Loucy (cell line): Measurements from ENCODE around the gene CTU1.

ENCODE experiments used
- H2AFZ ChIP-seq: fragments of 200-600 bp; sonication (generic); 2 replicates; pipeline ENCODE4 v1.6.0; 2016; ENCODE audit warnings: antibody characterized with exemption, mild to moderate bottlenecking, low read length, moderate library complexity
- H3F3A ChIP-seq: fragments of 200-600 bp; 2 replicates; pipeline ENCODE4 v1.6.0; 2016; ENCODE audit warnings: antibody characterized with exemption, low read depth, mild to moderate bottlenecking
- H3K27me3 ChIP-seq: fragments of 200-600 bp; sonication (generic); 2 replicates; pipeline ENCODE4 v1.6.1; 2014; ENCODE audit warnings: low read length, mild to moderate bottlenecking; ENCODE audit not compliant: insufficient read depth, poor library complexity, severe bottlenecking
- H3K36me3 ChIP-seq: fragments of 200-600 bp; sonication (generic); 2 replicates; pipeline ENCODE4 v1.6.1; 2016; ENCODE audit warnings: low read length; ENCODE audit not compliant: insufficient read depth
- H3K4me1 ChIP-seq: fragments of 200-600 bp; sonication (generic); 2 replicates; pipeline ENCODE4 v1.5.1; 2014; ENCODE audit warnings: low read length, mild to moderate bottlenecking; ENCODE audit not compliant: insufficient read depth, poor library complexity, severe bottlenecking
- H3K4me2 ChIP-seq: fragments of 200-600 bp; sonication (generic); 2 replicates; pipeline ENCODE4 v1.6.0; 2014; ENCODE audit warnings: antibody characterized with exemption, low read length, low read depth, mild to moderate bottlenecking; ENCODE audit not compliant: poor library complexity, severe bottlenecking
- H3K4me3 ChIP-seq: fragments of 200-600 bp; sonication (generic); 2 replicates; pipeline ENCODE4 v1.5.1; 2014; ENCODE audit warnings: low read length, mild to moderate bottlenecking, mixed read lengths; ENCODE audit not compliant: poor library complexity, severe bottlenecking
- H3K79me2 ChIP-seq: fragments of 200-600 bp; sonication (generic); 2 replicates; pipeline ENCODE4 v1.6.1; 2014; ENCODE audit warnings: low read length; ENCODE audit not compliant: insufficient read depth
- H3K9ac ChIP-seq: fragments of 200-600 bp; sonication (generic); 2 replicates; pipeline ENCODE4 v1.6.0; 2014; ENCODE audit warnings: mild to moderate bottlenecking, low read depth, low read length, moderate library complexity; ENCODE audit not compliant: poor library complexity, severe bottlenecking
- H3K9me2 ChIP-seq: fragments of 200-600 bp; sonication (generic); replicated peaks from 2 replicates; pipeline ENCODE4 v1.6.1; 2016; ENCODE audit warnings: low read depth, low read length, mixed read lengths
- H3K9me3 ChIP-seq: fragments of 200-600 bp; sonication (generic); 2 replicates; pipeline ENCODE4 v1.6.1; 2014; ENCODE audit warnings: mild to moderate bottlenecking, antibody characterized with exemption, low read length, low read depth; ENCODE audit not compliant: insufficient read depth
- H4K20me1 ChIP-seq: fragments of 200-600 bp; sonication (generic); 2 replicates; pipeline ENCODE4 v1.6.0; 2014; ENCODE audit warnings: antibody characterized with exemption, low read length, mild to moderate bottlenecking; ENCODE audit not compliant: insufficient read depth, poor library complexity, severe bottlenecking
- CTCF ChIP-seq: fragments of 200-600 bp; sonication (generic); conservative IDR thresholded peaks from 2 replicates; pipeline ENCODE4 v1.5.1; 2014; ENCODE audit warnings: mild to moderate bottlenecking, antibody characterized with exemption, low read length
- EZH2phosphoT487 ChIP-seq: fragments of 200-600 bp; IDR thresholded peaks from 2 replicates; pipeline ENCODE4 v1.6.1; 2018; ENCODE audit warnings: antibody characterized with exemption, mild to moderate bottlenecking, moderate library complexity, borderline replicate concordance

The CTU1 gene

DNA sequence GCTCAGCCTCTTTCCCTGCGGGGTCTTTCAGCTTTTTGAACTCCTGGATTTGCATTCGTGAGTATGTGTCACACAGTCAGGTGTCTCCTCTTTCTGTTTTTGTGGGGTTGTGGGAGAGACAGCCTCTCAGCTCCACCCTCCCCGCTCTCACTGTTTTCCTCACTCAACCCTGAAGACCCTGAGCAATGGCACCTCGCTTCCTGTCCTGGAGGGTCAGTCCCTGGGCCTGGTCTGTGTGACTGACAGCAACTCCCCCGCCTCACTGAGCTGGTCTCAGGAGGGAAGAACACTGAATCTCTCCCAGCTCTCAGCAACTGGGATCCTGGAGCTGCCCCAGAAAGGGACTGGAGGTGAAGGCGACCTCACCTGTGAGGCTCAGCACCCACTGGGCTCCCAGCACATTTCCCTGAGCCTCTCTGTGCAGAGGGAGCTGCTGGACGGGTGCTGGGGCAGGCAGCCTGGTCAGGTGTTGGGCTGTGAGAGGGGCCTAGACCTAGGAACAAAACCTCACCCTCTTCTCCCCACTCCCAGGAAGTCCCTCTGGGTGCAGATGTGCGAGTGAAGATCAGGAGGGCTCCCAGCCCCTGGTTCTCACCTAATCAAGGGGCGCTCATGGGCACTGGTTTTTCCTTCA is 29.7 kb upstream of the CTU1 start:
- no peaks in the 10 kb centered on the region for H4K20me1 ChIP-seq
- TF ChIP-seq CTCF: no peak
- no peak for TF ChIP-seq EZH2phosphoT487
- H3K27me3 ChIP-seq: no peaks in the 10 kb centered on the region
- H3K4me2 ChIP-seq: no peak overlapping the region
- H3K79me2 ChIP-seq: no peaks in the 10 kb centered on the region
- no peaks in the 10 kb centered on the region for H3K4me1 ChIP-seq
- no peaks in the 10 kb centered on the region for H3K9me2 ChIP-seq
- H3F3A ChIP-seq: no peaks in the 10 kb centered on the region
- no peaks in the 10 kb centered on the region for H3K9me3 ChIP-seq
- no peak overlapping the region for H3K4me3 ChIP-seq
- H2AFZ ChIP-seq: no peak overlapping the region
- H3K9ac ChIP-seq: no peak overlapping the region
- no peaks in the 10 kb centered on the region for H3K36me3 ChIP-seq

- no peaks in the 10 kb centered on the region for H3K9me2 ChIP-seq
- no peak for TF ChIP-seq EZH2phosphoT487
- no peak for TF ChIP-seq CTCF
- H3K4me2 ChIP-seq: no peak overlapping the region
- no peak overlapping the region for H2AFZ ChIP-seq
- H3K4me1 ChIP-seq: no peaks in the 10 kb centered on the region
- no peaks in the 10 kb centered on the region for H3F3A ChIP-seq
- H4K20me1 ChIP-seq: no peaks in the 10 kb centered on the region
- H3K27me3 ChIP-seq: no peaks in the 10 kb centered on the region
- H3K36me3 ChIP-seq: no peaks in the 10 kb centered on the region
- no peak overlapping the region for H3K9ac ChIP-seq
- no peak overlapping the region for H3K4me3 ChIP-seq
- H3K79me2 ChIP-seq: no peaks in the 10 kb centered on the region
- no peaks in the 10 kb centered on the region for H3K9me3 ChIP-seq
Observed at GRCh38 chr19:51136851-51137551, 28.8 kb upstream of the CTU1 start.

DNA sequence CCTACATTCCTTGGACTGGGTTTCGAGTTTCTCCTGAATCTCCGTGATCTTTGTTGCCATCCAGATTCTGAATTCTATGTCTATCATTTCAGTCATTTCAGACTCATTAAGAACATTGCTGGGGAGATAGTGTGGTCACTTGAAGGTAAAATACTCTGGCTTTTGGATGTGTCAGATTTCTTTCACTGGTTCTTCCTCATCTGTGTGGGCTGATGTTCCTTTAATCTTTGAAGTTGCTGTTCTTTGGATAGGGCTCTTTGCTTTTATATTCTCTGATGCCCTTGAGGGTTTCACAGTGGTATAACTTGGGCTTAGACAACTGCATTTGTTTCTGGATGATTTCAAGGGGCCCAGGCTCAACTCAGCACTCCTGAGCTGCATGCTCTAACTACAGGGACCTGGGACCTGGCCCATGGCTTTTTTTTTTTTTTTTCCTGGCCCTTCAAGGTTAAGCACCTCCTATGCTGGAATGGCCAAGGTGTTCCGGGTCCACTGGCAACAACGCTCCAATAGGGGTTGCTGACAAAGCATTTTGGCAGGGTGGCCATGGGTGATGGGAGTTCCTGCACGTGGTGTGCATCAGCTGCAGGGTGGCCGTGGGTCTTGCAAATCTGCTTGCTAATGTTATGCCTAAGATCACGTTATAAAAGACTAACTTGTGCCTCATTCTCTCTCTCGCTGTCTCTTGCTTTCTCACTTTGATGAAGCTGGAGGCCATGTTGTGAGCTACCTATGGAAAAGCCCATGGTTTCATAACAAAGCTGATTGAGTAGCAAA is 28.0 kb upstream of the CTU1 start:
- Histone ChIP-seq H3K36me3 (no peaks in the 10 kb centered on the region), H3K9me3 (no peaks in the 10 kb centered on the region), H3F3A (no peaks in the 10 kb centered on the region), H3K27me3 (no peaks in the 10 kb centered on the region), H3K79me2 (no peaks in the 10 kb centered on the region), H4K20me1 (no peaks in the 10 kb centered on the region), H3K9ac (no peak overlapping the region), H3K4me3 (no peak overlapping the region), H3K4me2 (no peak overlapping the region), H2AFZ (no peak overlapping the region), H3K9me2 (no peaks in the 10 kb centered on the region), H3K4me1 (no peaks in the 10 kb centered on the region)
- TF ChIP-seq EZH2phosphoT487 (no peak), CTCF (no peak)
